Activated T-helper 17 cell treated with anti-CD3 and anti-CD28 coated beads, Interleukin-2, amount 50 U/mL, for 72 hours (primary cell): Measurements from ENCODE around the gene RHBG. TPM values are rescaled to one million over a fixed set of nuclear protein-coding genes. Genes with fewer than 3 reads are reported as not detected.
"Not testable (repeated sequence)": the region's sequence is repeated elsewhere in the genome, so short reads cannot be mapped to it uniquely, and the experiment has no call there.

Experiments
- ATAC-seq: fragments of 150-1000 bp; cut with Tn5 transposase; replicated peaks from 2 replicates; pipeline ENCODE4 v1.10.0; 2021; ENCODE audit warnings: mild to moderate bottlenecking, moderate library complexity
- H3K27ac Mint-ChIP-seq: one replicate; pipeline ENCODE4 v1.8.0; 2022; ENCODE audit warnings: mixed read lengths
- H3K27me3 Mint-ChIP-seq: one replicate; pipeline ENCODE4 v1.8.0; 2022; ENCODE audit warnings: mixed read lengths
- H3K36me3 Mint-ChIP-seq: one replicate; pipeline ENCODE4 v1.8.0; 2022; ENCODE audit warnings: low read depth, mild to moderate bottlenecking, mixed read lengths
- H3K4me1 Mint-ChIP-seq: one replicate; pipeline ENCODE4 v1.8.0; 2022; ENCODE audit warnings: mixed read lengths
- H3K4me3 Mint-ChIP-seq: one replicate; pipeline ENCODE4 v1.8.0; 2022; ENCODE audit warnings: mild to moderate bottlenecking, mixed read lengths
- H3K9me3 Mint-ChIP-seq: one replicate; pipeline ENCODE4 v1.8.0; 2022; ENCODE audit warnings: mixed read lengths
- total RNA-seq, 2 donors: library from RNA; stranded (reverse); gene quantifications; one replicate each; pipeline ENCODE4 v1.2.3, GENCODE V29; 2022

The RHBG gene, protein sequence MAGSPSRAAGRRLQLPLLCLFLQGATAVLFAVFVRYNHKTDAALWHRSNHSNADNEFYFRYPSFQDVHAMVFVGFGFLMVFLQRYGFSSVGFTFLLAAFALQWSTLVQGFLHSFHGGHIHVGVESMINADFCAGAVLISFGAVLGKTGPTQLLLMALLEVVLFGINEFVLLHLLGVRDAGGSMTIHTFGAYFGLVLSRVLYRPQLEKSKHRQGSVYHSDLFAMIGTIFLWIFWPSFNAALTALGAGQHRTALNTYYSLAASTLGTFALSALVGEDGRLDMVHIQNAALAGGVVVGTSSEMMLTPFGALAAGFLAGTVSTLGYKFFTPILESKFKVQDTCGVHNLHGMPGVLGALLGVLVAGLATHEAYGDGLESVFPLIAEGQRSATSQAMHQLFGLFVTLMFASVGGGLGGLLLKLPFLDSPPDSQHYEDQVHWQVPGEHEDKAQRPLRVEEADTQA
- not detected for total RNA-seq

DNA sequence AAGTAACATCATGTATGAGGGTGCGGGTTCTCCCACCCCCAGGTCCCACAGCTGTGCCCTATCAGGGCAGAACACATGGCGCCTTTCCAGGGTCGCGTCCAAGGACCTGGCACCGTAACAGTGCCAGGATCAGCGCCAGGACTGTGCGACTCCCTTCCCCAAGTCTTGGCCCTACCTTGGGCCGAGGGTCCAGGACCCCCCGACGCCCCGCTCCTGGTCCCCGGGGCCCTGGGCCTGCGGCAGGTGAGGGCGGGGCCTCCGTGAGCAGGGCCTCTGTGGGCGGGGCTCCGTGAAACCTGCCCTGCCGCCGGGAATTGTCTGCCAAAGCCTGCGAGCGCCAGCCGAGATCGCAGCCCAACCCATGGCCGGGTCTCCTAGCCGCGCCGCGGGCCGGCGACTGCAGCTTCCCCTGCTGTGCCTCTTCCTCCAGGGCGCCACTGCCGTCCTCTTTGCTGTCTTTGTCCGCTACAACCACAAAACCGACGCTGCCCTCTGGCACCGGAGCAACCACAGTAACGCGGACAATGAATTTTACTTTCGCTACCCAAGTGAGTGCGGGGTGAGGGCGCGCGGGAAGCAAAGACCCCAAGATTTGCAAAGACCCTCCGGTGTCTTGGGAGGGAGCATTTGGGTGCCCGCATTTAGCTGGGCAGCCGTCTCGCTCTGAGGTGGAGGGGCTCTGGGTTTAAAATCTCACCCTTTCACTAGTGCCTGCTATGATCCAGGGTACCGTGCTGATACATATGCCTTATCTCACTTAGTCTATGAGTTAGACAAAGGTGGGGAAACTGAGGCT lies at the start of gene RHBG:
TSS of gene RHBG (plus strand) at position 323 of the 796 bp plus-strand sequence. CDS start at position 362, 39 bp downstream.
- H3K4me3 Mint-ChIP-seq: peak within 1 kb of the TSS; percentile 52
- H3K36me3 Mint-ChIP-seq: no peaks in the 10 kb centered on the region
- ATAC-seq: peak; percentile 24
- no peaks in the 10 kb centered on the region for H3K4me1 Mint-ChIP-seq
- peaks cover 30% of the 10 kb centered on the region for H3K27me3 Mint-ChIP-seq
- no peak within 1 kb of the TSS for H3K27ac Mint-ChIP-seq
- H3K9me3 Mint-ChIP-seq: no peaks in the 10 kb centered on the region

DNA sequence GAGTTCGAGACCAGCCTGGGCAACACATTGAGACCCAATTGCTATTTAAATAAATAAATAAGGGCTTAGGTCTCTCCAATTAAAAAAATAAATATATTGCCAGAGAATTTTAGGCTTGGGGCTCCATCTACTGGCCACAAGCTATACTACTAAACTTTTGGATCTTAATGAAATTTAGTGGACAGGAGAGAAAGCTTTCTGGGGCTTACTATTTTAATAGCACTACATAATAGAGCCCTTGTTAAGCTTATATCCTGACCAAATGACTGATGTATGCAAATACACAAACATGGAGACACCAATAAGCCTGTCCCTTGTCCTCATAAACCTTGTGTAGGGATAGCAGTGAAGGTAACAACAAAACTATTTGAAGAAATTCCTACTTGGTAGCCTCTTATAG lies 49.3 kb upstream of the RHBG start:
- Mint-ChIP-seq H3K36me3 (peaks cover 100% of the 10 kb centered on the region), H3K27me3 (no peaks in the 10 kb centered on the region), H3K4me3 (no peak overlapping the region), H3K9me3 (no peaks in the 10 kb centered on the region), H3K27ac (no peak overlapping the region), H3K4me1 (no peaks in the 10 kb centered on the region)
- ATAC-seq: no peak

DNA sequence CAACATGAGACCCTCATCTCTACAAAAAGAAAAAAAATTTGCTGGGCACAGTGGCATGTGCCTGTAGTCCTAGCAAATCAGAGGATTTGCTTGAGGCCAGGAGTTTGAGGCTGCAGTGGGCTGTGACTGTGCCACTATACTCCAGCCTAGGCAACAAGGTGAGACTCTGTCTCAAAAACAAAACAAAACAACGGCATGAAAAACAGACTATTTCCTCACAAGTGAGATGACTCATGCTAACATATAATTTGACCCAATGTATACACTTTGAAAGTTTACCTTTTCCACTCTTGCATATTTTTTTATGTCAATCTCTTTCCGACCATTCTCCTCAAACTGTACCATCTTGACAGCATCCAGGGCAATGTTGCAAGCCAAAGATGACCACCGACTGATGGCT lies 48.5 kb upstream of the RHBG start:
- Mint-ChIP-seq H3K4me1 (no peaks in the 10 kb centered on the region), H3K9me3 (no peaks in the 10 kb centered on the region), H3K27me3 (no peaks in the 10 kb centered on the region), H3K36me3 (peaks cover 100% of the 10 kb centered on the region), H3K27ac (no peak overlapping the region), H3K4me3 (no peak overlapping the region)
- ATAC-seq: no peak

DNA sequence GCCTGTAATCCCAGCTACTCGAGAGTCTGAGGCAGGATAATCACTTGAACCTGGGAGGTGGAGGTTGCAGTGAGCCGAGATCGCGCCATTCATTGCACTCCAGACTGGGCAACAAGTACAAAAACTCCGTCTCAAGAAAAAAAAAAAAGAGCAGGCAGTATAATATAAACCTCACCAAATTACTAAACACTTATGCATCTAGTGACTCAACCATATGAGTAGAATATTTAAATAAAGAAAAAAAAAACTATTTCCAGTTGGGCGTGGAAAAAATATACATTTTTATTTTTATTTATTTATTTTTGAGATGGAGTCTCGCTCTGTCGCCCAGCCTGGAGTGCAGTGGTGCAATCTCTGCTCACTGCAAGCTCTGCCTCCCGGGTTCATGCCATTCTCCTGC lies 45.8 kb upstream of the RHBG start:
- not testable (repeated sequence) for H3K27me3 Mint-ChIP-seq, H3K9me3 Mint-ChIP-seq, ATAC-seq, H3K4me3 Mint-ChIP-seq, H3K27ac Mint-ChIP-seq, H3K4me1 Mint-ChIP-seq
- peaks cover 89% of the 10 kb centered on the region for H3K36me3 Mint-ChIP-seq

DNA sequence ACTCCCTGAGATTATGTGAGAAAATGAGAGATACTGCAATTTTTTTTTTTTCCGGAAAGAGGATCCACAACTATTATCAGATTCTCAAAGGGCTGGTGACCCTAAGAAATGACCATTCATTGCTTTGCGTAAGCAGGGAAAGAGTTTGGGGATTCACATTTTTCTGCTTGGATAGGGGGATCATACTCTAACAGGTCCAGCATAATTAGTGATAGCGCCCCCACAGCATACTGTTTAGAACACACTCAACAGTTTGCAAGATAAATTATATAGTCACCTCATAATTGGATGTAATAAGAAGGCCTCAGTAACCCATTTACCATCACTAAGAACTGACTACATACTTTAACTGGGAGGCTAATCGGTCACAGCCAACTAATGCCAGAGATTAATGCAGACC lies 32.8 kb upstream of the RHBG start:
- Mint-ChIP-seq H3K4me1 (peaks cover 24% of the 10 kb centered on the region), H3K27ac (peak overlapping the region; percentile 92), H3K36me3 (peaks cover 74% of the 10 kb centered on the region), H3K9me3 (no peaks in the 10 kb centered on the region), H3K4me3 (peak overlapping the region; percentile 100), H3K27me3 (no peaks in the 10 kb centered on the region)
- no peak for ATAC-seq

DNA sequence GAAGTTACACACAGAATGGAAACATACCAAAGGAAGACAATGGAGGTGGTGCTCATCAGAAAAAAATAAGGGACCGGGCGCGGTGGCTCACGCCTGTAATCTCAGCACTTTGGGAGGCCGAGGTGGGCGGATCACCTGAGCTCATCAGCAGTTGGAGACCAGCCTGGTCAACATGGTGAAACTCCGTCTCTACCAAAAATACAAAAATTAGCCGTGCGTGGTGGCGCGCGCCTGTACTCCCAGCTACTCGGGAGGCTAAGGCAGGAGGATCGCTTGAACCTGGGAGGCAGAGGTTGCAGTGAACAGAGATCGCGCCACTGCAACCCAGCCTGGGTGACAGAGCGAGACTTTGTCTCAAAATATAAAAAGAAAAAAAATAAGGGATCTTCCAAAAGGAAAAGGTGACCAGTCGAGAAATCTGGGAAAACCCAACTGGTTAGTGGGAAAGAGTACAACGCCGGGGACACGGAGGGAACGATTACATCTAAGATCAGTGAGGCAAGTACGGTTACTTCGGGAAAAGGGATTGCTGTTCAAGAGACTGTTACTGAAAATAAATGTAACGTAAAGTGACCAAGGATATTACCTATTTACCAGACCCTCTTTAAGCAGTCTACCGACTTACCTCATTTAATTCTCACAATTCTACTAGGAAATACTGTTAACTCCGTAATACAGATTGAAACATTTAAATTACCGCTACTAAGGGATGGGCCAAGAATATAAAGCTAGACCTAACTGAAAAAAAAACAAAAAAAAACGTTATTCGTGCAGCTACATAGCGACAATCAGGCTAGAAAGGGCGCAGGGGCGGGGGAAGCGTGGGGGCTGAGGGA lies 31.7 kb upstream of the RHBG start:
- Mint-ChIP-seq H3K4me1 (peaks cover 24% of the 10 kb centered on the region), H3K27me3 (no peaks in the 10 kb centered on the region), H3K36me3 (peaks cover 64% of the 10 kb centered on the region), H3K4me3 (peak overlapping the region; percentile 100), H3K27ac (peak overlapping the region; percentile 92), H3K9me3 (no peaks in the 10 kb centered on the region)
- peak; percentile 0 for ATAC-seq

DNA sequence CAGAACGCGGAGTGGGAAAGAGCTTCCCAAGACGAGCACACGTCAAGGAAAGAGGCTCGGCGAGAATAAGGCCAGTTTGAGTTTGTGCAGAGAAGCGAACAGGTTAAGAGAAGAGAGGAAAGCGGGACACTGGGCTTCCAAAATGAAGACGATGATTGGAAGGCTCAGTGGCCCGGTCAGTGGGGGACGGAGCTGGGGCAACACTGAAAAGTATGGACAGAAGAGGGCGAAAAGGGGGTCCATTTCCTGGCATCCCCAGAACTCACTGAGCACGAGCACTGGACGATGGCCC lies 31.2 kb upstream of the RHBG start:
- peak overlapping the region; percentile 92 for H3K27ac Mint-ChIP-seq
- H3K27me3 Mint-ChIP-seq: no peaks in the 10 kb centered on the region
- ATAC-seq: no peak
- H3K4me3 Mint-ChIP-seq: peak overlapping the region; percentile 100
- peaks cover 58% of the 10 kb centered on the region for H3K36me3 Mint-ChIP-seq
- peaks cover 24% of the 10 kb centered on the region for H3K4me1 Mint-ChIP-seq
- no peaks in the 10 kb centered on the region for H3K9me3 Mint-ChIP-seq

DNA sequence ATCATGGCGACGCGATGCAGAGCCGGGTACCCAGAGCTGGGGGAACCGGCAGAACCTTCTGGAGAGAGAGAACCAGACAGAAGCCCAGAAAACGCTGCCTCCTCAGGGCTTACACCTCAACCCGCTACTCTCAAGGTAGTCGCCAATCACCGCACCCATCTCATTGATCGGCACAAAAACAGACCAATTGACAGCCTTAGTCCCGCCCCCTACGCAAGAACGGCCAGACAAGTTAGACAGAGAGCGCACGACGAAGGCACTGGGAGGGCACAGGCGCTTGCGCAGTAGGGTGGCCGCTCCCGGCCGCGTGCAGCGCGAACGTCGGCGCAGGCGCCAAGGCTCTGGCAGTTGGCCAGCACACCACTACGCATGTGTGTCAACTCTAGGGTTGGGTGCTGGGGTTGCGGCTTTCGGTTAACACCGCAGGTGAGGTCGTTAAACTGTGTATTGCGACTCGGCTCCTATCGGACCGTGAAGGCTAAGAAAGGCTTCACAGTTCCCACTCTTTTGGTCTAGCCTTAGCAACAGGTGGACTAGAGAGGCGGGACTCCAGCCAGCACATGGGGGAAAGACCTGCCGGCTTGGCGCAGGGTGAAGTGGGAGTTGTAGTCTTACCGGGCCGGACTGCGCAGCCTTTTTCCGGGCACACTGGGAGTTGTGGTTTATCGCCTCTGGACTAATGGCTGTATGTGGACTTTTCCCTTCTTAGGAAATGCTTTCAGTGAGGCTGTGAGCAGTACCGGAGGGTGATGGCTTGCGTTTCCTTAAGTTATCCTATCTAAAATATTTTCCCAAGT lies 30.6 kb upstream of the RHBG start, which contains the start of the genes CCT3 and TSACC:
TSS of gene CCT3 (minus strand) at position 113 of the 797 bp plus-strand sequence. CDS start at position 5, 108 bp downstream.
TSS of gene TSACC (plus strand) at position 347 of the 797 bp plus-strand sequence. CDS start 1,232 bp downstream, outside the sequence.
- H3K36me3 Mint-ChIP-seq: peaks cover 52% of the 10 kb centered on the region
- peak within 1 kb of the TSS; percentile 92 for H3K27ac Mint-ChIP-seq
- peak within 1 kb of the TSS; percentile 100 for H3K4me3 Mint-ChIP-seq
- no peaks in the 10 kb centered on the region for H3K9me3 Mint-ChIP-seq
- peaks cover 24% of the 10 kb centered on the region for H3K4me1 Mint-ChIP-seq
- peak; percentile 96 for ATAC-seq
- H3K27me3 Mint-ChIP-seq: no peaks in the 10 kb centered on the region

DNA sequence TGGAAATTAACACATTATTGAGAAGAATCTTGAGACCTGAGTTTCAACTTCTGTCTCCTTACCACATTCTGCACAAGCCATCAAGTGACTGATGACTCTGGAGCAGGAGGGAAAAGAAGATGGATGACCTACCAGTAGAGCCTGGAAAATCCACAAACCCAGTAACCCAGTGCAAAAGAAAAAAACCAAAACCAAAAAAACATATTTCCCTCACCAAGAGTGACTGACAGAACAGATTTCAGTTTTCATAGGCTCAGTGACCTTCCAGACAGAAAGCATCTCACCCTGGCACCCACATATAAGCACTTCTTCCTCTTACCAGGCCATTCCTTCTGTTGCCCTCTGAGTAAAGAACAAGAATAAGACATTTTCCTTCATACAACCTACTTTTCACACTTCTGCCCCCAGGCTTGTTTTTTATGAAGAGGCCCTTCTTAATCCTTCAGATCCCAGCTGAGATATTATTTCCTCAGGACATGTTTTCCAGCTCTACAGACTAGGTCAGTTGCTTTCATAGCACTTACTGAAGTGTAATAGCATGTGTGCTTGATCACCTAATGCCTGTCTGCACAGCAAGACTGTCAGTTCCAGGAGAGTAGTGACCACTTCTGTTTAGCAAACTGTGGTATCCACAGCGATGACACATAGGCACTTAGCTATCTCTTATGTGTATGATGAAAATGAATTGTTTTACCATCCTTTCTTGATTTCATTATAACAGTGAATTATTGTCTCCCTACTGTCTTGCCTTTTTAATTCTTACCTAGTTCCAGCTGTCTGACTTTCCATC lies 26.6 kb upstream of the RHBG start:
- H3K4me1 Mint-ChIP-seq: no peaks in the 10 kb centered on the region
- no peak for ATAC-seq

DNA sequence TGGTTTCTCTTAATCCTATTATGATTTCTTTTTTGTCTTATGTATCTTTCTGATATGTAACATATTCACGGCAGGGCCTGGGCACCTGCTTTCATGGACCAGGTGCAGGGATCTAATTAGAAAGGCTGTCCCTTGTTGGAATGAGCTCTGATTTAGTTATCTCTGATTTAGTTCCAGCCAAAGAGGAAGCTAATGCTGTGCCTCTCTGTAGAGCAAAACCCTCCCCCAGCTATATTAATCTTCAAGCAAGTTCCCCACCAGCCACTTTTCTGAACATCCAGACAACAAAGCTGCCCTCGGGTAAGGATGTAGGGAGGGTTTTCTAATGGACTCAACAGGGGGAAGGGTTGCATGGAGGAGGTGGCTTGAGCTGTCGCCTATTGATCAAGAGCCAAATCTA lies 24.6 kb upstream of the RHBG start:
- no peak for ATAC-seq
- H3K4me1 Mint-ChIP-seq: no peaks in the 10 kb centered on the region
- no peaks in the 10 kb centered on the region for H3K9me3 Mint-ChIP-seq
- peaks cover 10% of the 10 kb centered on the region for H3K27me3 Mint-ChIP-seq
- H3K4me3 Mint-ChIP-seq: no peak overlapping the region
- H3K36me3 Mint-ChIP-seq: no peaks in the 10 kb centered on the region
- no peak overlapping the region for H3K27ac Mint-ChIP-seq

More for the DNA sequence above, 26.6 kb upstream of the RHBG start:
- no peak overlapping the region for H3K27ac Mint-ChIP-seq
- H3K9me3 Mint-ChIP-seq: no peaks in the 10 kb centered on the region
- H3K36me3 Mint-ChIP-seq: peaks cover 13% of the 10 kb centered on the region
- peaks cover 10% of the 10 kb centered on the region for H3K27me3 Mint-ChIP-seq
- H3K4me3 Mint-ChIP-seq: no peak overlapping the region

DNA sequence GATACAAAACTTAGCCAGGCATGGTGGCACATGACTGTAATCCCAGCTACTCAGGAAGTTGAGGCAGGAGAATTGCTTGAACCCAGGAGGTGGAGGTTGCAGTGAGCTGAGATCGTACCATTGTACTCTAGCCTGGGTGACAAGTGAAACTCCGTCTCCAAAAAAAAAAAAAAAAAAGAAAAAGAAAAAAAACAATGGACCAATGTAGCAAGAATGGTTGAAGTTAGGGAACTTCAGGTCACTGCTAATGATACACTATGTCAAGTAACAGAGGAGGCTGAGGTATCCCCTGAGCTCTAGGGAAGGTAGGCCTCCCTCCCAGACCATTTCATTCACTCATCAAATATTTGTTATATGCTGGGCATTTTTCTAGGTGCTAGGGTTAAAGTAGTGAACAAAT lies 23.0 kb upstream of the RHBG start:
- H3K27ac Mint-ChIP-seq, H3K9me3 Mint-ChIP-seq, H3K36me3 Mint-ChIP-seq: not testable (repeated sequence)

DNA sequence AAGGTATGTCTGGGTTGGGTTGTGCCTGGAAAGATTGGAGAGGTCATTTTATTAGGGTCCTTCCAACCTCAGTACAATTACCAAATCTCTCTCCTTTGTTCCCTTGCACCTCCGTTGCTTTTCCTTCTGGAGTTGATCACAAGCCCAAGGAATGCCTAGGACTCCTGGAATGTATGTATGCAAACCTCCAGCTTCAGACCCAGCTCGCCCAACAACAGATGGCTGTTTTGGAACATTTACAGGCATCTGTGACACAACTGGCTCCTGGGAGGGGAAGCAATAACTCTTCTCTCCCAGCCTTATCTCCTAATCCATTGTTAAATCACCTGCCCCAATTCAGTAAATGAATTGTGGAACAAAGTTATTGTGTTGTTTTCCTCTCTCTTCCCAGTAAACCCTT lies 22.4 kb upstream of the RHBG start:
- ATAC-seq: no peak
- no peaks in the 10 kb centered on the region for H3K4me1 Mint-ChIP-seq
- no peak overlapping the region for H3K4me3 Mint-ChIP-seq
- no peak overlapping the region for H3K27ac Mint-ChIP-seq
- H3K9me3 Mint-ChIP-seq: no peaks in the 10 kb centered on the region
- H3K36me3 Mint-ChIP-seq: no peaks in the 10 kb centered on the region
- peaks cover 10% of the 10 kb centered on the region for H3K27me3 Mint-ChIP-seq

More for the DNA sequence above, 23.0 kb upstream of the RHBG start:
- not testable (repeated sequence) for ATAC-seq, H3K4me1 Mint-ChIP-seq, H3K27me3 Mint-ChIP-seq, H3K4me3 Mint-ChIP-seq

DNA sequence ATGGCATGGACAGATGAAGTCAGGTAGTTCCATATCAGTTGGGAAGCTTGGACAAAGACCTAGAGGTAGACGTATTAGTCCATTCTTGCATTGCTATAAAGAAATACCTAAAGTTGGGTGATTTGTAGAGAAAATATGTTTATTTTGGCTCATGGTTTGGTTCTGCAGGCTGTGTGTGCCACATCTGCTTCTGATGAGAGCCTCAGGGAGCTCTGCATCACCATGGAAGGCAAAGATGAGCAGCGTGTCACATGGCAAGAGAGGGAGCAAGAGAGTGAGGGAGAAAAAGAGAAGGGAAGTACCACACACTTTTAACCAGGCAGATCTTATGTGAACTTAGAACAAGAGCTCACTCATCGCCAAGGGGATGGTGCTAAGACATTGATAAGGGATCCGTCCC lies 21.7 kb upstream of the RHBG start:
- Mint-ChIP-seq H3K36me3 (no peaks in the 10 kb centered on the region), H3K27me3 (peaks cover 10% of the 10 kb centered on the region), H3K27ac (no peak overlapping the region), H3K9me3 (no peaks in the 10 kb centered on the region), H3K4me1 (no peaks in the 10 kb centered on the region), H3K4me3 (no peak overlapping the region)
- ATAC-seq: no peak
